Esophagus (tissue), 2 donors: ENCODE results near the gene IFITM5. TPM values are rescaled to one million over a fixed set of nuclear protein-coding genes. Genes with fewer than 3 reads are reported as not detected.
"Not testable (repeated sequence)": the region's sequence is repeated elsewhere in the genome, so short reads cannot be mapped to it uniquely, and the experiment has no call there.

ENCODE experiments used
- H3K27ac ChIP-seq, 2 donors: one replicate each; pipeline ENCODE4 v1.5.1; 2013; ENCODE audit warnings: low read depth in 2 of 2, mild to moderate bottlenecking in 2 of 2, inconsistent platforms in 1 of 2, low read length in 1 of 2, moderate library complexity in 1 of 2
- H3K27me3 ChIP-seq, 2 donors: one replicate each; pipeline ENCODE4 v1.6.1; 2013; ENCODE audit warnings: low read length in 2 of 2, control low read depth in 1 of 2, mild to moderate bottlenecking in 1 of 2; ENCODE audit not compliant: insufficient read depth in 2 of 2, control insufficient read depth in 1 of 2
- H3K36me3 ChIP-seq, 2 donors: one replicate each; pipeline ENCODE4 v1.6.1; 2013; ENCODE audit warnings: low read length in 1 of 2; ENCODE audit not compliant: control insufficient read depth in 2 of 2, insufficient read depth in 2 of 2
- H3K4me1 ChIP-seq, 2 donors: one replicate each; pipeline ENCODE4 v1.6.1; 2013; ENCODE audit warnings: low read length in 1 of 2; ENCODE audit not compliant: control insufficient read depth in 2 of 2, insufficient read depth in 2 of 2
- H3K4me3 ChIP-seq, 2 donors: one replicate each; pipeline ENCODE4 v1.5.1; 2013; ENCODE audit warnings: low read length in 2 of 2, mild to moderate bottlenecking in 2 of 2, low read depth in 1 of 2, moderate library complexity in 1 of 2
- H3K9me3 ChIP-seq, 2 donors: one replicate each; pipeline ENCODE4 v1.6.1; 2013; ENCODE audit warnings: mild to moderate bottlenecking in 2 of 2, low read depth in 1 of 2, low read length in 1 of 2, moderate library complexity in 1 of 2; ENCODE audit not compliant: control insufficient read depth in 2 of 2, insufficient read depth in 1 of 2
- WGBS, 2 donors: extraction: QIAGEN DNeasy Blood & Tissue Kit; methylation state at CpG; one replicate each; pipeline ENCODE4 v1.1.7; 2013; 5-methylcytosine and 5-hydroxymethylcytosine counted together
- polyA plus RNA-seq, 2 donors: library from polyadenylated mRNA; stranded (reverse); fragments of 200-250 nt; gene quantifications; one replicate each; pipeline ENCODE4 v1.2.3, GENCODE V29; 2013
- donor health status: healthy with polysubstance abuse.
- donor health status: Bipolar disorder and iron deficiency.

IFITM5 gene
- polyA plus RNA-seq, 2 donors, result not detected

DNA sequence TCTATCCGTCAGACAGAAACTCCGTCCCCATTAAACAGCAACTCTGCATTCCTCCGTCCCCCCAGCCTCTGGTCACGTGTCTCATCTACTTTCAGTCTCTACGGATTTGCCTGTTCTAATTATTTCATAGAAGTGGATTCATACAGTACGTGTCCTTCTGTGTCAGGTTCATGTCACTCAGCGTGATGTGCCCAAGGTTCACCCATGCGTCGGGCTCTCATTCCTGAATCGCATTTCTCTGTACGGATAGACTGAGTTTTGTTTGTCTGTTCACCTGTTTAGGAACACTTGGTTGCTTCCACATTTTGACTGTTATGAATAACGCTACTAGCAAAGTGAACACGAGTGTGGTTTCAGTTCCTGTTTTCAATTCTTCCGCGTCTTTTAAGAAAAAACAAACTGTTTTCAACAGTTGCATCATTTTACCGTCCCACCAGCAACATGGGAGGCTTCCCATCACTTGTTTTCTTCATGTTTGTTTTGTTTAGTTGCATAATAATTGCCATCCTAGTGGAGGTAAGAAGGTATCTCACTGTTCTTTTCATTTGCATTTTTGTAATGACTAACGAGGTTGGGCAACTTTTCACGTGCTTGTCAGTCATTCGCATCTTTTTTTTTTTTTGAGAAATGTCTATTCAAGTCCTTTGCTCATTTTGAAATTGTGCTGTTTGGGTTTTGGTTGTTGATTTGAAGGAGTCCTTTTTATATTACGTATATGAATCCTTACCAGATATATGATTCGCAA, 30.0 kb downstream of the IFITM5 start:
- Histone ChIP-seq H3K9me3 (no peaks in the 10 kb centered on the region), H3K4me3 (no peak overlapping the region), H3K27ac (peak overlapping the region; percentile 1 to 67), H3K4me1 (peaks cover 0 to 6% of the 10 kb centered on the region in 2 donors), H3K27me3 (no peaks in the 10 kb centered on the region), H3K36me3 (no peaks in the 10 kb centered on the region)
- WGBS, 2 donors, result 47 to 57% methylated on average over 21 of the region's 21 CpGs

DNA sequence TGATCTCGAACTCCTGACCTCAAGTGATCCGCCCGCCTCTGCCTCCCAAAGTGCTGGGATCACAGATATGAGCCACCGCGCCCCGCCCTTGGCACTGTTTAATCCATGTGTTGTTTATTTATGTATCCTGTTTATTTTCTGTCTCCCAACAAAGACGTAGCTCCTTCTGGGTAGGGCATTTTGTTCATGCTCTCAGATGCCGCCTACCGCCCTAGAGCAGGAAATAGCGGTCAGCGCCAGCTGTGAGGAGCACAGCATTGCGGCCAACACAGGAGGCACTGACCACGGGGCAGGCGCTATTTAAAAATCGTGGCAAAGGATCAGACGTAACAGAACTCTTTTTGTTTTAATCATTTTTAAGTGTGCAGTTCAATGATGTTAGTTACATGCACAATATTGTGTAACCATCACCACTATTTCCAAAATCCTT, 30.6 kb downstream of the IFITM5 start:
- 44 to 51% methylated on average over 15 to 16 of the region's 16 CpGs for WGBS, 2 donors
- peak overlapping the region; percentile 54 to 81 for H3K27ac ChIP-seq
- H3K36me3 ChIP-seq, H3K4me1 ChIP-seq, H3K9me3 ChIP-seq, H3K27me3 ChIP-seq, H3K4me3 ChIP-seq: not testable (repeated sequence)

DNA sequence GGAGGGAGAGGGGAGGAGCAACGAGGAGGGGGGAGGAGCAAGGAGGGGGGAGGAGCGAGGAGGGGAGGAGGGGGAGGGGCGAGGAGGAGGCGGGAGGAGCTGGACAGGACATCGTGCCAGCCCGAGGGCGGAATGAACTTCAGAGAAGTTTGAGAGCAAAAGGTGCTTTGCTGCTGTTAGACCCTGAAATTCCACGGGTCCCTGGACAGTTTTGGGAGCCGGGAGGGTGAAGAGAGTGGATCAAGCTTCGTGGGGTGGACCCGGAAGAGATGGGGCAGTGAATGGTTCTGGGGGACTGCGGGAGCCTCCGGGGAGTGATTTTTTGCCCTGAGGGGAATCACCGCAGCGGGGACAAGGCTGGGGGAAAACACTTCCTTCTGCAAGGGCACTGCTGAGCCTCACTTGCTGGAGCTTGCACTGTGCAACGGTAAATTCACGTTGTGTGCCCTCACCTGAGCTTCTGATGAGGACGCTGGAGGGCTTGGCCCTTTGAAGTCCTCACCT, 31.8 kb downstream of the IFITM5 start:
- H3K9me3 ChIP-seq, result no peaks in the 10 kb centered on the region
- peak overlapping the region; percentile 53 to 81 for H3K27ac ChIP-seq
- H3K27me3 ChIP-seq, result no peaks in the 10 kb centered on the region
- peaks cover 0 to 6% of the 10 kb centered on the region in 2 donors for H3K4me1 ChIP-seq
- WGBS, 2 donors, result 31 to 37% methylated on average over 15 to 18 of the region's 18 CpGs
- H3K36me3 ChIP-seq, result no peaks in the 10 kb centered on the region
- H3K4me3 ChIP-seq, result peak overlapping the region in 1 of 2 donors; percentile 38

DNA sequence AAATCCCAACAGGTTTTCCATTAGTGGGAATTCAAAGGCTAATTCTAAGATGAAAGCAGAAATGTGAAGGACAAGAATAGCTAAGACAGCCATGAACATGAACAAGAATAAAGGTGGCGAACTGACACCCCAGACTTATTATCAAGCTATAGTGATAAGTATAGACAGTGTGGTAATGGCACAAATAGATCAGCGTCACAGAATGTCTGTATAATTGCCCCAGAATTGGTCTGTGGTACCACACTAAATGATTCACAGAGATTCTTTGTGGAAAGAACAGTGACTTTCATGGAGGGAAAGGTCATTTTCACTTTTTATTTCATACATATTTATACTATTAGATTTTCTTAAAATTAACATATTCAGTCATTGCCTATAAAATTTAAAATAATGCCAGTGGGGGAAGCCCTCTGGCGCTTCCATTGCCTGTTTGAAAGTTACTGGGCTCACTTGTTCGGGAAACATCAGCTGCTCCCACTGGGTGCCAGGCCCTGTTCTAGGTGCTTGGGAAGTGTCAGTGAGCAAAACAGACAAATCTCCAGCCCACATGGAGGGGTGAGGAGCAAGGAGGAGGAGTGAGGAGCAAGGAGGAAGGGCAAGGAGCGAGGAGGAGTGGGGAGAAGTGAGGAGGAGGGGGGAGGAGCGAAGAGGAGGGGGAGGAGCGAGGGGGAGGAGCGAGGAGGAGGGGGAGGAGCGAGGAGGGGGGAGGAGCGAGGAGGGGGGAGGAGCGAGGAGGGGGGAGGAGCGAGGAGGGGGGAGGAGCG, 32.5 kb downstream of the IFITM5 start:
- no peak overlapping the region for H3K4me3 ChIP-seq
- 81% methylated on average over 4 to 5 of the region's 13 CpGs for whole genome bisulfite sequencing, 2 donors
- H3K36me3 ChIP-seq, result no peaks in the 10 kb centered on the region

DNA sequence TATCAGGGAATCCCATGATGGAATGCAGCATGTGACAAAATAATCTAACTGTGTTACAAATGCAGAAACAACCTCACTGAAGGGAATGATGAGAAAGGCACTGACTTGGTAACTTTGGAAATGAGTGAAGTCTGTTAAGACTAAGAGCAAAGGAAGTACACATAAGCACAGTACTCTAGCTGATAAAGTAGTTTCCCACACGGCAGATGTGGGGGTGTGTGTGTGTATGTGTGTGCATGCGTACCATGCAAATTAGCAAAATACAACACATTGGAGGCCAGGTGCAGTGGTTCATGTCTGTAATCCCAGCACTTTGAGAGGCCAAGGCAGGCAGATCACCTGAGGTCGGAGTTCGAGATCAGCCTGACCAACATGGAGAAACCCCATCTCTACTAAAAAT, 37.7 kb downstream of the IFITM5 start:
- Histone ChIP-seq H3K9me3 (peaks cover 0 to 2% of the 10 kb centered on the region in 2 donors), H3K4me3 (no peak overlapping the region), H3K27me3 (no peaks in the 10 kb centered on the region), H3K4me1 (no peaks in the 10 kb centered on the region), H3K27ac (no peak overlapping the region), H3K36me3 (no peaks in the 10 kb centered on the region)
- 89 to 91% methylated on average over 4 of the region's 4 CpGs for WGBS, 2 donors

More for the DNA sequence above, 32.5 kb downstream of the IFITM5 start:
- Histone ChIP-seq H3K4me1 (peaks cover 0 to 6% of the 10 kb centered on the region in 2 donors), H3K27ac (peak overlapping the region in 1 of 2 donors; percentile 24), H3K9me3 (peaks cover 0 to 2% of the 10 kb centered on the region in 2 donors), H3K27me3 (no peaks in the 10 kb centered on the region)

DNA sequence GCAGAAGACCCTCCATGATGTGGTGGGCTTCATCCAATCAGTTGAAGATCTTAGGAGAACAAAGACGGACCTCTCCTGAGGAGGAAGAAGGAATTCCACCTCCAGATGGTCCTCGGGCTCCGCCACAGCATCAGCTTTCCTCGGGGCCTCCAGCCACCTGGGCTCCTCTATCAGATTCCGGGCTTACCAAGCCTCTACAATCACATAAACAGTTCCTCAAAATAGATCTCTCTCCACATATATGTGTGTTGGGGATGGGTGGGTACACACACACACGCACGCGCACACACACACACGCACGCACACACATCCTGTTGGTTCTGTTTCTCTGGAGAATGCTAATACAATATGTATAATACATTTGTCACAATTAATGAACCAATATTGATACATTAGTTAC, 39.9 kb downstream of the IFITM5 start:
- H3K27me3 ChIP-seq, result no peaks in the 10 kb centered on the region
- no peaks in the 10 kb centered on the region for H3K36me3 ChIP-seq
- 75 to 82% methylated on average over 10 of the region's 10 CpGs for WGBS, 2 donors
- H3K27ac ChIP-seq, result no peak overlapping the region
- peaks cover 0 to 2% of the 10 kb centered on the region in 2 donors for H3K9me3 ChIP-seq
- no peaks in the 10 kb centered on the region for H3K4me1 ChIP-seq
- H3K4me3 ChIP-seq, result no peak overlapping the region

DNA sequence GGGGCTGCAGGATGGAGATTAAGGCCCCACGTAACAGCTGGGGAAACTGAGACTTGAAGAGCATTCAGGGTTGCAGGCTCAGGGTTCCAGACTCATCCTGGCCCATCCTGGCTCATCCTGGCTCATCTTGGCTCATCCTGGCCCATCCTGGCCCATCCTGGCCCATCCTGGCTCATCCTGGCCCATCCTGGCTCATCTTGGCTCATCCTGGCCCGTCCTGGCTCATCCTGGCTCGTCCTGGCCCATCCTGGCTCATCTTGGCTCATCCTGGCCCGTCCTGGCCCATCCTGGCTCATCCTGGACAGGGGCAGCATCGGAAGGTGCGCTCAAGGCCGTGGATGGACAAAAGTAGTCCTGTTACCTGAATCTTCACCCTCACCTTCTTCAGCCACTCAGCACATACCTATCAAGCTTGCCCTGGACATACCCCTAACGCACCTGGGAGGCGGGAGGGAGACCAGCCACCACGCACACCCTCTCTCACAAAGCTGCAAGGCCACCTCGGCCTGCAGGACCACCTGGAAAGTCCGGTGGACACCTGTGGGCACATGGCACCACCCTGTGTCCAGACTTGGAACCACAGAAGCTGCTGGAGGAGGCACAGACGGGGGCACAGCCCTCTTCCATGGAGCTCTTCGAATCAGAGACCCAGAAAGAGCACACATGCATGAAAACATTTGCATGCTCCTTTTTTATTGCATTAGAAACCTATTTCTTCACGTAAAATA, 41.4 kb downstream of the IFITM5 start:
- Histone ChIP-seq H3K27me3 (no peaks in the 10 kb centered on the region), H3K9me3 (peaks cover 0 to 2% of the 10 kb centered on the region in 2 donors), H3K27ac (no peak overlapping the region), H3K4me3 (no peak overlapping the region), H3K36me3 (peaks cover 0 to 4% of the 10 kb centered on the region in 2 donors), H3K4me1 (no peaks in the 10 kb centered on the region)
- WGBS, 2 donors, result 77 to 80% methylated on average over 15 of the region's 15 CpGs

DNA sequence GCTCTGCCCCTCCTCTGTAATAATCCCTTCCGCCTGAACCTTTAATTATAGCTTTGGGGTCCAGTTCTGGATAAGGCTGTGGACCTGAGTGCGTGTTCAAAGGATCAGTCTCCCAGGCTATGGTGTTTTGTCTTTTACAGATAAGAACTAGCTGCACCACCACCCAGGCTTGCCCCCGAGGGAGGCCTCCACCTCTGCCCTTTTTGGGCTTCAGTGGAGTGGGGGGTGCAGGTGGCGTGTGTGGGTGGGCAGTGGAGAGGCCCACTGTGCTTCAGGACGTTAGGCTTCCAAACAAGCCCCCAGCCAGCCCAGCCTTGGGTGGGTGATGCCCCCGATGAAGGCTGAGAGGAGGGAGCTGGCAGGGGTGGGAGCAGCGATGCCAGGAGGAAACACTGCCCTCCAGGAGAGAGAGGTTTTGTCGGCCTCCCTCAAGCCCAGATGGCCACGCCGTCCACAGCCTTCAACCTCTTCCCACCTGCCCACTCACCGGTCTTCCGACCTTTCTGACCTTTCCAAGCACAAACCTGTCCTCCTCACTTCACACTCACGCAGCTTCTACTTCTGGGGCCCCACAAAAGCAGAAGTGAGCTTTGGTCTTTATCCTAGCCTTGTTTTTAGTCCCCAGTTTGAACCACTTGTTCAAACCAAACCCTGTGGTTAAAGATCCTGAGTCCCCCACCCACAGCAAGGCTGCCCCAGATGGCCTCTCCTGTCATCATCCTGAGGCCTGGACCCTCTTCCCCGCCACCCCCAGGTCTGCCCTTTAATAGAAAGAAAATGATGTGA, 42.2 kb downstream of the IFITM5 start:
- H3K36me3 ChIP-seq, result peaks cover 2 to 11% of the 10 kb centered on the region in 2 donors
- peaks cover 0 to under 1% of the 10 kb centered on the region in 2 donors for H3K9me3 ChIP-seq
- no peaks in the 10 kb centered on the region for H3K27me3 ChIP-seq
- H3K27ac ChIP-seq, result no peak overlapping the region
- WGBS, 2 donors, result 79 to 82% methylated on average over 14 of the region's 14 CpGs
- H3K4me3 ChIP-seq, result no peak overlapping the region
- H3K4me1 ChIP-seq, result no peaks in the 10 kb centered on the region

DNA sequence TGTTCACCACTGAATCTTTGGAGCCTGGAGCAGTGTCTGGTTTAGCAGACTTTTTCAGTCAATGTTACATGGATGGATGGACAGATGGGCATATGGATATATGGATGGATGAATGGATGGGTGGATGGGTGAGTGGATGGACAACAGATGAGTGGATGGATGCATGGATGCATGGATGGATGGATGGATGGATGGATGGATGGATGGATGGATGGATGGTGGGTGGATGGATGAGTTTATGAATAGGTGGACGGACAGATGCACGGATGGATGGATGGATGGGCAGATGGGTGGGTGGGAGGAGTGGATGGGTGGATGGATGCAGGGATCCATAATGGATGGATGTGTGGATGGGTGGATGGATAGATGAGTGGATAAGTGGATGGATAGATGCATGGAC, 43.5 kb downstream of the IFITM5 start:
- WGBS, 2 donors, result 98 to 100% methylated on average over 2 of the region's 2 CpGs

More for the DNA sequence above, 43.5 kb downstream of the IFITM5 start:
- Histone ChIP-seq H3K4me3 (no peak overlapping the region), H3K27me3 (no peaks in the 10 kb centered on the region), H3K4me1 (no peaks in the 10 kb centered on the region), H3K27ac (no peak overlapping the region), H3K9me3 (no peaks in the 10 kb centered on the region), H3K36me3 (peaks cover 8 to 19% of the 10 kb centered on the region in 2 donors)
